RCC 7860 (cell line): ENCODE data around the gene KIFAP3.
"Not testable (repeated sequence)": the region's sequence is repeated elsewhere in the genome, so short reads cannot be mapped to it uniquely, and the experiment has no call there.

Source experiments
- DNase-seq: peaks from one replicate; pipeline ENCODE4 v3.0.0-alpha.2; 2015; ENCODE audit warnings: low spot score
- FAIRE-seq: peaks from 2 replicates; lab custom pipeline; 2012; peaks lifted over from hg19 to GRCh38; lab: Jason Lieb, UNC

The KIFAP3 gene

DNA sequence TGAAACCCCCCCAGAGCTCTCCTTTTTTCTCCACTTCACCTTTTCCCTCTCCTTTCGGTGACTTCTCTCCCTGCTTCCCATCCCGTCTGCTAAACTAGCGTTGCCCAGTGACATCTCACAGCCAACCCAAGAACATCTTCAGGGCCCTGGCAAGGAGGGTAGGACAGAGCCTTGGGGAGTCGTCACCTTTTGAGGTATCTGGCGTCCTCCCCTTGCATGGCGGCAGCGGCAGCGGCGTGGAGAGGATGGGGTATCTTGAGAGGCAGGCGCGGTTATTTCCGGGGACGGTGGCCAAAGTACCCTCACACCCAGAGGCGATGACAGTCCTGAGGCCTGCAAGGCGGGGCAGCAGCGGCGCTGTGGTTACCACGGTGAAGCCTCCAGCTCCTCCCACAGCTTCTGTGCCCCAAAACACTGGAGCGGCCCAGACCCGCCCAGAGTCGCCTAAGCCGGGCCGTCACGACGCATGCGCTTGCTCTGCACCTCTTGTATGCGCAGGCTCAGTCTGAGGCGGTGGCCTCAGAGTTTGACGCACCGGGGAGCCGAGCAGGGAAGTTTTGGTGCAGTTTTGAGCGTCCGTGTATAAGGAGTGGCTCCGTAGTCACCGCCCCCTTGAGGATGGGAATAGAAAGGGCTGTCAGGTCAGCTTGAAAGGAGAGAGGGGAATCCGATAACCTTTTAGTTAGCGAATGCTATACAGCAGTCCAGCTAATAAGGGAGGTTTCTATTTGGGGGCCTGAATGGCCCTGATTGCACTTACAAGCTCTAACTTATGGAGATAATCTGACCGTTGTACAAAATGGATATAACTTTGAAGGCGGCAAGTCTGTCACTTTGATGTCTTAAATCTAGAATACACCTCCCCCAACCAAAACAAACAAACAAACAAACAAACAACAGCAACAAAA, at the start of gene KIFAP3:
KIFAP3 (minus strand) TSS at position 446 of the 908 bp plus-strand sequence; CDS start at position 218, 228 bp downstream.
- DNase-seq (peak; percentile 95), FAIRE-seq (peak; percentile 86)

DNA sequence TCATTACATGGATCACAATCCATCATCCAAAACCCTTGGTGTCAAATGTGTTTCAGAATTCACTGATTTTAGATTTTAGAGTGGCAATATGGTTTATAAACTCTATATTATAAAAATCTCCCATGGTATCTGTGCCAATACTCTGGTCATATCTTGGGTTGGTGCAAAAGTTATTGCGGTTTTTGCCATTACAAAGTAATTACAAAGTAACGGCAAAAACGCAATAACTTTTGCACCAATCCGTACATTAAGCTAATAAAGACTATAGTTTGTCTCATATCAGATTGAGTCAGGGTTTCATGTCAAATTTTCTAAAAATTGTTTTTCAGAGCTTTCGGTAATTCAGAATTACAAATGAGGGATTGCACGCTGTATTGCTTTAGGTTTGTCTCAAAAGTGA, 47.9 kb upstream of the KIFAP3 start:
- FAIRE-seq: no peak
- DNase-seq: no peak

DNA sequence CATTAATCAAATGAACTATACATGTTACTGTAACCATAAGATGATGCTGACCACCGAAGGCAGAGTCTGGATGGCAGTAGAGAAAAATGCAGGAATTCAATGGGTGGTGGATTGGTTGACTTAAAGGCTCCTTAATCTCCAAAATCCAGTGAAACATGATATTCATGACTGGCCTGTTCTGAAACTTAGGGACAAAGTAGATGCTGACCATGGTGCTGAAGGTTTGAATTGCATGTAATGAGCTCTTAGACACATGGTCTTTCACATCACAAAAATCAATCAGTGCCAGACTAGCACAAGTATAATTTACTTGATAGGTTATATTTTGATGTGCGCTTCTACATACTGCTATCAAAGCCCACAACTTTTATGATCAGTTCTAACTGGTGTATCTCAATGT, 40.4 kb upstream of the KIFAP3 start:
- DNase-seq (no peak), FAIRE-seq (no peak)

DNA sequence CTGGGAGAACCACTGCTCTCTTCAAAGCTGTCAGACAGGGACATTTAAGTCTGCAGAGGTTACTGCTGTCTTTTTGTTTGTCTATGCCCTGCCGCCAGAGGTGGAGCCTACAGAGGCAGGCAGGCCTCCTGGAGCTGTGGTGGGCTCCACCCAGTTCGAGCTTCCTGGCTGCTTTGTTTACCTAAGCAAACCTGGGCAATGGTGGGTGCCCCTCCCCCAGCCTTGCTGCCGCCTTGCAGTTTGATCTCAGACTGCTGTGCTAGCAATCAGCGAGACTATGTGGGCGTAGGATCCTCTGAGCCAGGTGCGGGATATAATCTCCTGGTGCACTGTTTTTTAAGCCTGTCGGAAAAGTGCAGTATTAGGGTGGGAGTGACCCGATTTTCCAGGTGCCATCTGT, 38.6 kb upstream of the KIFAP3 start:
- DNase-seq: not testable (repeated sequence)

DNA sequence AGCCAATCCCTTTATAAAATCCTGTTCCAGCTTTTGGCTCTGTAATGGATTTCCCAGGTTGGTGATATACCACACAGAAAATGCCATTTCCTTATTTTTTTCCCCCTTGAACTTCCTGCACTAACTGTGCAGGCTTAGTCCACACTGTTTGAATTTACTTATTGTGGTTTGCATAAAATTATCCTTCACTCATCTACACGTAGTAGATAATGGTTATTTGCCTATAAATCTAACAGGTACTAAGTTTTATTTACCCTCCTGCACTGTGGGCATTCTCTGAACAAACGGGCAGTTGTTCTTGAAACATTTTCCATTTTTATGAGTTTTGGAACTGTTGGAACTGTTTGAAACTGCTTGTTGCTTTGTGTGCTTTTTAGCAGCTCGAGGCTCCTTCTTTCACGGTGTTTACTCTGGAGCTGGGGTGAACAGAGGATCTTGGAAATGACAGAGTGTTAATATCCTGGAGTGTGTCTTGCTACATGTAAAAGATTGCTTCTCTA, 23.0 kb upstream of the KIFAP3 start:
- FAIRE-seq (no peak), DNase-seq (no peak)

More for the DNA sequence above, 38.6 kb upstream of the KIFAP3 start:
- not testable (repeated sequence) for FAIRE-seq

DNA sequence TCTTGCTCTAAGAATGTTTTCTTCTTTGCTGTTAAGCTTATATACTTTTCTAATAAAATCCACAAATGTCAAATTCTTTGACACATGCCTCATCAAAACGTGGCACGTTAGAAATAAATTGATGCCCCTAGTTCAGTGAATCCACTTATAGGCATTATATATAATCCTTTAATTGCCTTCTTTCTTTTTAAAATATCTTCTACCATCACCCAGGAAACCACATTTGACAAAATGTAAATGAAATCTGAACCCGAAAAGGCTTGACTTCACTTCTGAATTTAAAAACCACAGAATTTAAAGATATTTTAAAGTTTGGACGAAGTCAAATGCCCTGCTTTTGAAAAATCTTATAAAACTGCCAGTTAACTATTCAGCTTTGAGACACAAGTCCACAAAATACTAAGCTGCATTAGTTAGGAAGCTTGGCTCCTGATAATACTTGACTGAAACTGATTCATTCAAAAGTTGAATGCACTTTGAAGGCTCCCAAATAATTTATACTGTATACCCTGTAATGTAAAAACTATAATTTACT, 22.4 kb upstream of the KIFAP3 start:
- DNase-seq (no peak), FAIRE-seq (no peak)

DNA sequence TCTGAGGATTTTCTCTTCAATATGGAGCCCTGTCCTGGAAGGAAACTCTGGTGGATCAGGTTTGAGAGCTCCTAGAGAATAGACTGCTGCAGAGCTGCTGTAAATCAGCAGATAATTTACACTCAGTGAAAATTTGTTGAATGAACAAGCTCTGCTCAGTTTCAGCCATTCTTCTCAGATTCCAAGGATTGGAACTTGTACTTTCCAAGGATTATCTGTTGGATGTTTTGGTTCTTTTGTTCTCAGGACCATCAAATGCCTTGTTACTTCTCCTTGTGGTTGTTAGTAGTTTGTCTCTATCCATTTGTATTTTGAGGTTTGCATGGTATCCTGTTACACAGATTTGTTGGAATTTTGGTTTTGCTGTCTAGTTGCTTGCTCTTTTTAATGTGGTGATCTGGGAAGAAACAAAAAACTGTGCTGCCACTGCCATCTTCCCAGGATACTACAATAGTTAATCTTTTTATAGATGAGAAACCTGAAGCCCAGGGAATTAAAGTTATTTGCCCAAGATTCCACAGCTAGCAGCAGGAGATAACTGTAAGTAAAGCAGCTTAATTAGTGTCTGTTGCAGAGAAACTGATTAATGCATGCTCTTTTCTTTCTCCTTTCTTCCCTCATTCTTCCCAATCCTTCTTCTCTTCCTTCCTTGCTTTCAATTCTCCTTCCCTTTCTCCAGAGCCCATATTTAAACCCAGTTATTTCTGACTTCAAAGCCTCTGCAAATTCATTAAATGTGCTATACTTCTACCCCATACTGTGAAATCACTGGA, 21.7 kb upstream of the KIFAP3 start:
- no peak for FAIRE-seq
- no peak for DNase-seq

DNA sequence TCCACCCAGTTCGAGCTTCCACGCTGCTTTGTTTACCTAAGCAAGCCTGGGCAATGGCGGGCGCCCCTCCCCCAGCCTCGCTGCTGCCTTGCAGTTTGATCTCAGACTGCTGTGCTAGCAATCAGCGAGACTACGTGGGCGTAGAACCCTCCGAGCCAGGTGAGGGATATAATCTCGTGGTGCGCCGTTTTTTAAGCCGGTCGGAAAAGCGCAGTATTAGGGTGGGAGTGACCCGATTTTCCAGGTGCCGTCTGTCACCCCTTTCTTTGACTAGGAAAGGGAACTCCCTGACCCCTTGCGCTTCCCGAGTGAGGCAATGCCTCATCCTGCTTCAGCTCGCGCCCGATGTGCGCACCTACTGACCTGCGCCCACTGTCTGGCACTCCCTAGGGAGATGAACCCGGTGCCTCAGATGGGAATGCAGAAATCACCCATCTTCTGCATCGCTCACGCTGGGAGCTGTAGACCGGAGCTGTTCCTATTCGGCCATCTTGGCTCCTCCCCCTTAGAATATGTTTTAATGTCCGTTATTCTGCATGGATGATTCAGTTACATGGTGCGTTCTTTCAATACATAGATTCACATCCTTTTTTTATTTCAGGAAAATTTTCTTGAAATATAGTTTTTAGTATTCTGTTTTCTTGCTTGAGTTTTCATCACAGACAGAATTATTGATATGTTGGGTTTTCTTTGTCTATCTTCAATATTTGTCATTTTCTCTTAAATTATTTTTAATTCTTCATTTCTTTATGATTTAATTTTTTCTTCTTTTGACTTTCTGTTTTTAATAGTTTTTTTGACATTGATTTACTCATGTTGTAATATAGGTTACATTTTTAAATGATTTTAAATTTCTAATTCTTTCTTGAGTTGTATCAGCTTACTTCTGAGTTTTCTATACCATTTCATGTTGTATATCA, 20.5 kb upstream of the KIFAP3 start:
- peak; percentile 25 for FAIRE-seq
- DNase-seq: not testable (repeated sequence)

DNA sequence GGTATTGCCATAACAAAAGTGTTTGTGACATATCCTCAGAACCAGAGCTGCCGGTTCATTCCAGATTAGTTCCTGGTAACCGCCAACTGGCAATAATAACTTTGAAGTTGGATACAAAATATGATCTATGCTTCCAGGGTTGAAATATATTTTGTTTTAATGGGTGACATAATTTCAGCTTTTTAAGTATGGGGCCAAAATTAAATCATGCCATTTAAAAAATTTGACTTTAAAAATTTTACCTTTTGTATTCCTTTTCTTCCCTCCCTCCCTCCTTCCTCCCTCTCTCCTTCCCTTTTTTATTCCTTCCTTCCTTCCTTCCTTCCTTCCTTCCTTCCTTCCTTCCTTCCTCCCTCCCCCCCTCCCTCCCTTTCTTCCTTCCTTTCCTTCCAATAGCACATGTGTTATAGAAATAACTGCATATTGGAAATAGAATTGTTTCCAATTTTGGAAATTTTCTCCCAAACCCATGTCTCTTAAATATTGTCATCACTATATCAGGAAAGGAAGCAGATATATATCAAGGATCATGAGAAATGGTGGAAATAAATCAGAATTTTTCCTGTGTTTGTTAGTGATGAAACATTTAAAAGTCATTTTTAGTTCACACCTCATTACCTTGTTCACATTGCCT, 12.0 kb upstream of the KIFAP3 start:
- FAIRE-seq (no peak), DNase-seq (no peak)

DNA sequence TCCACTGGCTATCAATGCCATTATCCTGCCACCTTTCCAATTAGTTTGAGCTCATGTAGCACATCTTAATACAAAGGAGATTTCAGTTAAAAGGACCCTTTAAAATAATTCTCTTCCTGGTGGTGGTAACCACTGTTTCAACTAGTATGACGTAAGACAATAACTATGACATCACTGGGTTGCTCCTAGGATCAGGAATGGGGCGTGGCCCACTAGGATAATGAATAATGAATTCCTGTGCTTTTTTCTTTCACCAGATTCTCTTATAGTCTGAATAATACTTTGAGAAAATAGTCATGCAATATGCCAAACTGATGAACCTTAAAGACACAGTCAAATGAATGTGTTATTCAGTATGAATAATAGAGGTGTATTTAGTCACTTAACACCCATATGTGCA, 10.6 kb upstream of the KIFAP3 start:
- FAIRE-seq (no peak), DNase-seq (no peak)

DNA sequence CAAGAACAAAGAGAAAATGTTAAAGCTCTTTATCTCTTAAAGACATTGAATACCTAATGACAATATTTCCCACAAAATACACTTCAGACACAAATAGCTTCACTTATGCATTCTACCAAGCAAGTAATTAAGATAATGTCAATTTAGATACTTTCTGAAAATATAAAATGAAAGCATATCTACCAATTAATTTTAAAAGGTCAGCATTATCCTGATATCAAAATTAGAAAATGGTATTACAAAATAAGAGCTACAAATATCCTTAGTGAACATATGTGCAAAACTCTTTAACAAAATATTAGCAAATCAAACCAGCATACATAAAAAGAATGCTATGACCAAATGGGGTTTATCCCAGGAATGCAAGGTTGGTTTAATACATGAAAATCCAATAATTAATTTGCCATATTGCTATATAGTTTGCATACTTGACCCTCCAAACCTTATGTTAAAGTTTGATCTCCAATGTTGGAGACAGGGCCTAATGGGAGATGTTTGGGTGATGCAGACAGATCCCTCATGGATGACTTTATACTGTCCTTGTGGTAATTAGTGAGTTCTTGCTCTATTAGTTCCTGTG, 4.2 kb upstream of the KIFAP3 start:
- no peak for DNase-seq
- FAIRE-seq: no peak

DNA sequence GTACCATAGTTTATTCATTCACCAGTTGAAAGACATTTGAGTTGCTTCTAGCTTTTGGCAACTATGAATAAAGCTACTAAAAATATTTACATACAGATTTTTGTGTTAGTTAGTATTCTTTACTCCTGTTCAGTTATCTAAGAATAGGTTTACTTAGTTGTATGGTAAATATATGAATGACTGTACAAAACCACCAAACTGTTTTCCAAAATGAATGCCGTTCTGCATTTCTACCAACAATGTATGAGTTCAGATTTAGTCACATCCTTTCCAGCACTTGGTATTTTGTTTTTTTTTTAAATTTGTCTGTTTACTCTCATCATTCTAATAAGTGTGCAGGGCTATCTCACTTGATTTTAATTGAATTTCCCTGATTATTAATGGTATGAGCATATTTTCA, 3.4 kb upstream of the KIFAP3 start:
- FAIRE-seq: no peak

DNA sequence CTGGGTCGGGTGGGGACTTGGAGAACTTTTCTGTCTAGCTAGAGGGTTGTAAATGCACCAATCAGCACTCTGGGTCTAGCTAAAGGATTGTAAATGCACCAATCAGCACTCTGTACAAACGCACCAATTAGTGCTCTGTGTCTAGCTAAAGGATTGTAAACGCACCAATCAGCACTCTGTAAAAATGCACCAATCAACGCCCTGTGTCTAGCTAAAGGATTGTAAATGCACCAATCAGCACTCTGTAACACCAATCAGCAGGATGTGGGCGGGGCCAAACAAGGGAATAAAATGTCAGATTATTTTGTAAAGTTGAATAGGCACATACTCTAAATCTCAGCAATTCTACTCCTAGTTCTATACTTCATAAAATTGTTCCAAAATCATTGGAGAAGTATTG, 2.5 kb upstream of the KIFAP3 start:
- DNase-seq, FAIRE-seq: not testable (repeated sequence)

More for the DNA sequence above, 3.4 kb upstream of the KIFAP3 start:
- no peak for DNase-seq

DNA sequence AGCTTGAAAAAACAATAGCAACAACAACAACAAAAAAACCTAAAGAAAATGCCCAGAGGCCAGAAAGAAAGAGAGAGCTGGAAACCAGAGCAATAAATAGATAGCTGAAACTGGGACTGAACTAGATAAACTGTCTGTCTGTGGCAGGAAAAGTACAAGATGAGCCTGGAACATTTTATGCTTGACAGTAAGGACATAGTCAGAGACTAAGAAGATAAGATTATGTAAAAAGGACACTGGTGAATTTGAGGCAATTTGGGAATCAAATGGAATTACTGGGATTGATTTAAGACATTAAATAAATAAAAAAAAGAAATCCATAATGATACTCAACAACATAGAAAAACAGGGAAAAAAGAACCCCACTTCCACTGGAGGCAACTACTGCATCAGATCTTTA, 1.7 kb upstream of the KIFAP3 start:
- DNase-seq (no peak), FAIRE-seq (no peak)

DNA sequence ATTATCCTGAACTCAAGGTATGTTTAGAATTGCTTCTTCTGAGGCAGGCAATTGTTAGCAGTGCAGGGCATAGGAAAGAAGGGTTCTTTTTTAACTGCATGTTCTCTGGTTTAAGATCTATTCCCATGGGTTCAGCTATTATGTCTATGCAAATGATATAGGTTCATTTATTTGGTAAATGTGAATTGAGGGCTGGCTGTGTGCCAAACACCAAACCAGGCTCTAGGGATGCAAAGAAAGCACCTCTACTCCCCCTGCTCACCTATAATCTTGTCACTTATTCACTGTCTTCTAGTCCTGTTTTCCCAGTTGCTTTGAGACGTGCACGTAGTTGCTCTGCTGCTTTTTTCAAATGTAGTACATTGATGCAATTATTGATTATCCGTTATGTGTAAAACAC, 691 bp upstream of the KIFAP3 start:
- DNase-seq: no peak

DNA sequence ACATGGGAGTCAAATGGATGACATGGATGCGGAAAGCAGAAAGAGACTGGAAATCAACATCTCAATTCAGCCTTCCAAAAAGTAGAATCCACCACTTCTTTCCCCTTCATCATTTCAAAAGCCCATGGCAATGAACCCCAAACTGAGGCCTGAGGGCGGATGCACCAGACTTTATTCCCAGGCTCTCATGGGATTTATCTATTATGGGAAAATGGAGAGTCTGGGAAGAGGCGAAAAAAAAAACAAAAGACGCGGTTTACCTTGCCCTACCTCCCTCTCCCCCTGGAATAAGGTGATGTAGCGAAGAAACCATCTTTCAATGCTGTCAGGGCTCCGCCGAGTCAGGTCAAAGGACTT, 624 bp downstream of the KIFAP3 start:
- no peak for DNase-seq
- no peak for FAIRE-seq

More for the DNA sequence above, 691 bp upstream of the KIFAP3 start:
- no peak for FAIRE-seq

DNA sequence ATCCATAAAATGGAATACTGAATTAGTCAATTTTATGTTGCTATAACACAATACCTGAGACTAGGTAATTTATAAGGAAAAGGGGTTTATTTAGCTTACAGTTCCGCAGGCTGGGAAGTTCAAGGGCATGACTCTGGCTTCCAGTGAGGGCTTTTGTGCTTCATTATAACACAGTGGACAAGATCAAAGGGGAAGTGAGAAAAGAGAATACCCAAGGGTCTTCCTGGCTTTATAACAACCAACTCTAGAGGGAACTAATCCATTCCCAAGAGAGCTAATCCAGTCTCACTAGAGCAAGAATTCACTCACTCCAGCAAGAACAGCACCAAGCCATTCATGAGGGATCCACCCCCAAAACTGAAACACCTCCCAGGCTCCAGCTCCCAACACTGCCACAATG, 3.1 kb downstream of the KIFAP3 start:
- DNase-seq (no peak), FAIRE-seq (no peak)

DNA sequence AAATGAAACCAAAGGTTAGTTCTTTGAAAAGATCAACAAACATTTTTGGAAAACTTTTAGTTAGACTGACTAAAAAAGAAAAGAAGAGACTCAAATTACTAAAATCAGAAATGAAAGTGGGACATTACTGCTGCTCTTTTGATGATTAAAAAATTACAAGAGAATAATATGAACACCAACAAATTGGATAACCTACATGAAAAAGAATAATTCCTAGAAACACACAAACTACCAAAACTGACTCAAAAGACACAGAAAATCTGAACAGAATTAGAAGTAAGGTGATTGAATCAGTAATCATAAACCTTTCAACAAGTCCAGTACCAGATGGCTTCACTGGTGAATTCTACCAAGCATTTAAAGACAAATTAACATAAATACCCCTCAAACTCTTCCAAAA, 5.6 kb downstream of the KIFAP3 start:
- no peak for FAIRE-seq

DNA sequence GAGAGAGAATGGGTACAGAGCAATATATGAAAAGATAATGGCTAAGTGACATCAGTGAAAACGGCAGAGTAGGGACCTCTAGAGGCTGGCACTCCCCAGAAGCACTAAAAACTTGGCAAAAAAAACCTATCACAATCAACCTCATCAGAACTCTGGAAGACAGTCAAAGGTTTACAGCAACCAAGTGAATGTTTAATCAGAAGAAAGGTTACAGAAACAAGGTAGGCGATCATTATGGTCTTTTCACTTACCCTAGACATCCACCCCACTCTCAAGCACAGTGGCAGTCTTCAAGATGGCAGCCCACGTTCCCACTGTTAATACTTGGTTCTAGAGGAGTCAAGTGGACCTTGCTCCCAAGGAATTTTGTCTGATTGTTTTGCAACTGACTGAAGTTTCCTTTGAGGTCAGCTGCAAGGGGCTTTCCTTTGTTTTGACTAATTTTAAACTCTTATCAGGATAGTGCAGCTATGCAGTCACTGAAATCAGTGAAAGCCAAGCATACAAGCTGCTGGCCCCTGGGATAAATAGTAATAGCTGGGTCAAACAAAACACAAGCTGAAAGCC, 7.2 kb downstream of the KIFAP3 start:
- no peak for DNase-seq
- FAIRE-seq: no peak

More for the DNA sequence above, 5.6 kb downstream of the KIFAP3 start:
- DNase-seq: no peak
